Fibroblast of skin of left biceps (primary cell): Measurements from ENCODE around the gene PROCA1.
"Not testable (repeated sequence)": the region's sequence is repeated elsewhere in the genome, so short reads cannot be mapped to it uniquely, and the experiment has no call there.

Experiments
- DNase-seq, 2 experiments: peaks; one replicate each; pipeline ENCODE4 v3.0.0-alpha.2; 2013; ENCODE audit warnings: low read depth in 2 of 2

Gene PROCA1

GRCh38 chr17:28675980-28676379, 35.7 kb downstream of the PROCA1 start:
- DNase-seq, result no peak

GRCh38 chr17:28675490-28675889, 36.2 kb downstream of the PROCA1 start:
- peak in 1 of 2 experiments; percentile 5 for DNase-seq

- no peak for DNase-seq
Measured at GRCh38 chr17:28669918-28670317, 41.8 kb downstream of the PROCA1 start.

GRCh38 chr17:28667870-28668269, 43.8 kb downstream of the PROCA1 start:
- DNase-seq, result no peak

- no peak for DNase-seq
Measured at GRCh38 chr17:28665994-28666393, 45.7 kb downstream of the PROCA1 start.

GRCh38 chr17:28663723-28664122, 48.0 kb downstream of the PROCA1 start:
- DNase-seq, result no peak

- DNase-seq, result no peak
Measured at GRCh38 chr17:28662527-28662829, 49.2 kb downstream of the PROCA1 start.

- DNase-seq, result peak; percentile 44 to 61
Measured at GRCh38 chr17:28661635-28662526, 49.8 kb downstream of the PROCA1 start, which contains the start of the genes SDF2 and SUPT6H. Gene SDF2, minus strand, starts transcription at chr17:28661906. Its CDS starts 30 bp downstream, at chr17:28661876. Gene SUPT6H, plus strand, starts transcription at chr17:28662205. Its CDS starts 11,197 bp downstream, at chr17:28673402.

- not testable (repeated sequence) for DNase-seq
Measured at GRCh38 chr17:28659497-28659881, 52.2 kb downstream of the PROCA1 start.

GRCh38 chr17:28658766-28659496, 52.8 kb downstream of the PROCA1 start:
- DNase-seq, result not testable (repeated sequence)

- DNase-seq, result not testable (repeated sequence)
Measured at GRCh38 chr17:28658342-28658741, 53.3 kb downstream of the PROCA1 start.

- DNase-seq, result no peak
Measured at GRCh38 chr17:28657756-28658155, 53.9 kb downstream of the PROCA1 start.

GRCh38 chr17:28655160-28655559, 56.5 kb downstream of the PROCA1 start:
- no peak for DNase-seq
